HEK293T (cell line): ENCODE results near the gene CAPN12.

ENCODE experiments used
- FOXK2 ChIP-seq: fragments of 450-650 bp; IDR thresholded peaks from 2 replicates; pipeline ENCODE4 v1.6.1; 2016; ENCODE audit warnings: mild to moderate bottlenecking
- FOXM1 ChIP-seq: fragments of 450-650 bp; IDR thresholded peaks from 2 replicates; pipeline ENCODE4 v1.6.1; 2017; ENCODE audit warnings: mild to moderate bottlenecking, borderline replicate concordance

GRCh38 chr19:38726761-38727301 is 17.4 kb downstream of the CAPN12 start:
- TF ChIP-seq FOXM1 (no peak), FOXK2 (no peak)
